WERI-Rb-1 (cell line): Measurements from ENCODE around the gene ACAD8.
A peak's percentile ranks its signal among the peaks of the same experiment; 100 is the strongest.

Source experiments
- DNase-seq: peaks from one replicate; pipeline ENCODE4 v3.0.0-alpha.2; 2020
- H3K27ac ChIP-seq: fragments of 250-450 bp; sonication (Bioruptor Pico); 2 replicates; pipeline ENCODE4 v1.5.1; 2020; ENCODE audit warnings: mild to moderate bottlenecking, moderate library complexity
- H3K27me3 ChIP-seq: fragments of 250-450 bp; sonication (Bioruptor Pico); 2 replicates; pipeline ENCODE4 v1.5.1; 2021; ENCODE audit warnings: mild to moderate bottlenecking, low read depth, moderate library complexity; ENCODE audit not compliant: insufficient read depth, severe bottlenecking
- H3K36me3 ChIP-seq: fragments of 250-450 bp; sonication (Bioruptor Pico); 2 replicates; pipeline ENCODE4 v1.5.1; 2020; ENCODE audit warnings: mild to moderate bottlenecking, moderate library complexity
- H3K4me3 ChIP-seq: 2 replicates; pipeline ENCODE4 v1.5.1; 2011; ENCODE audit warnings: low read depth, mild to moderate bottlenecking, control low read depth, low read length
- H3K9me3 ChIP-seq: fragments of 250-450 bp; sonication (Bioruptor Pico); 2 replicates; pipeline ENCODE4 v1.5.1; 2021; ENCODE audit warnings: mild to moderate bottlenecking, moderate library complexity; ENCODE audit not compliant: severe bottlenecking
- CTCF ChIP-seq: IDR thresholded peaks from 2 replicates; pipeline ENCODE4 v1.5.1; 2011; ENCODE audit warnings: low read depth, mild to moderate bottlenecking, control low read depth, inconsistent platforms, low read length

Gene ACAD8

GRCh38 chr11:134216816-134217215 lies 36.6 kb upstream of the ACAD8 start:
- TF ChIP-seq CTCF: no peak
- Histone ChIP-seq H3K27ac (no peak overlapping the region), H3K36me3 (peaks cover 75% of the 10 kb centered on the region), H3K27me3 (no peaks in the 10 kb centered on the region), H3K9me3 (no peaks in the 10 kb centered on the region), H3K4me3 (no peak overlapping the region)
- DNase-seq: no peak

DNA sequence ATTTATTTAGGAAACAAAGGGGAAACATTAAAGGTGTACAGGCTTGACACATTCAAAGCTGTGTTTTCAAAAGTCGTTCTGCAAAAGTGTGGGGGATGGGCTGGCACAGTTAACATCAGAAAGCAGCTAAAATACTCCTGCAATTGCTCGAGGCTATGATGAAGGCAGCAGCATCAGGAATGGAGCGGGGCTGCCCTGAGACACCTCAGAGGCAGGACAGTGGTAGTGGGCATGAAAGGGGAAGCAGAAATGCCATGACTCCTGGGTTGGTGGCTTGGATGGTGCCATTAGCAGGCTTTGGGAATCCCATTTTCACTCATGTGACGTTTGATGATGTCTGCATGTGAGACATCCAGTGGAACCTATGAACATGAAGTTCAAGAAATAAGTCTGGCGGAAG lies 30.2 kb upstream of the ACAD8 start:
- peaks cover 54% of the 10 kb centered on the region for H3K36me3 ChIP-seq
- no peaks in the 10 kb centered on the region for H3K9me3 ChIP-seq
- no peaks in the 10 kb centered on the region for H3K27me3 ChIP-seq
- DNase-seq: no peak
- TF ChIP-seq CTCF: no peak
- H3K27ac ChIP-seq: peak overlapping the region; percentile 95
- peak overlapping the region; percentile 90 for H3K4me3 ChIP-seq

GRCh38 chr11:134223836-134224709 lies 29.3 kb upstream of the ACAD8 start, which contains the start of the genes NCAPD3 and VPS26B:
Gene NCAPD3 (minus strand): TSS chr11:134223967. CDS start chr11:134223926, 41 bp downstream.
Gene VPS26B (plus strand): TSS chr11:134224671. CDS start chr11:134225123, 452 bp downstream.
- TF ChIP-seq CTCF: no peak
- H3K9me3 ChIP-seq: no peaks in the 10 kb centered on the region
- peak within 1 kb of the TSS; percentile 95 for H3K27ac ChIP-seq
- H3K36me3 ChIP-seq: peaks cover 44% of the 10 kb centered on the region
- peak; percentile 97 for DNase-seq
- H3K4me3 ChIP-seq: peak within 1 kb of the TSS; percentile 90
- H3K27me3 ChIP-seq: no peaks in the 10 kb centered on the region

GRCh38 chr11:134224710-134225664 lies 28.4 kb upstream of the ACAD8 start:
- peak; percentile 58 for DNase-seq
- Histone ChIP-seq H3K27ac (peak overlapping the region; percentile 95), H3K9me3 (no peaks in the 10 kb centered on the region), H3K27me3 (no peaks in the 10 kb centered on the region), H3K4me3 (peak overlapping the region; percentile 90), H3K36me3 (peaks cover 38% of the 10 kb centered on the region)
- TF ChIP-seq CTCF: no peak

DNA sequence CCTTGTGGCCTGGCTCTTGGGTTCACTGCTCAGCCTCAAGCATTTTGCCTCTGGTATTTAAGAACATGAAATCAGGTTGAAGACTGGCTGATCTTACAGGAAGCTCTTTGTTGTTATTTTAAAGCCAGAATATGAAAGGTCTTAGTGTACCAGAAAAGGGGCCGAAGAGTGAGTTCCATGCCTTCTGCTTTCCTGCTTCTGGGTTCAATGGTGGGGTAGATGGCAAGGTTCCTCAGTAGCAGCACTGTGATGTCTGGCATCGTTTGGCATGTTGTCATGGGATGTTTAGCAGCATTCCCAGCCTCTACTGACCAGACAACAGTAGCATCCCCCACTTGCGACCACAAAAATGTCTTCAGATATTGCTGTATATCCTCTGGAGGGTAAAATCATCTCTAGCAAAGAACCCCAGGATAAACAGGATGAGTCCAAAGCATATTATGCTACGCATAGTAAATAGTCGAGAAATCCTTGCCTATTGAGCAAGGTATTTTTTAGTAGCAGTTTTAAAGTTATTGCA lies 26.5 kb upstream of the ACAD8 start:
- H3K9me3 ChIP-seq: no peaks in the 10 kb centered on the region
- no peaks in the 10 kb centered on the region for H3K27me3 ChIP-seq
- no peak for DNase-seq
- TF ChIP-seq CTCF: no peak
- no peak overlapping the region for H3K27ac ChIP-seq
- no peak overlapping the region for H3K4me3 ChIP-seq
- peaks cover 26% of the 10 kb centered on the region for H3K36me3 ChIP-seq
